Right lobe of liver (tissue), 6 donors: Measurements from ENCODE around the gene ZBTB7C. TPM values are rescaled to one million over a fixed set of nuclear protein-coding genes. Genes with fewer than 3 reads are reported as not detected.

Source experiments
- ATAC-seq, 4 donors: fragments of 200-7000 bp; cut with Tn5 transposase; one replicate each; pipeline ENCODE4 v1.9.1; 2020; ENCODE audit warnings: mild to moderate bottlenecking in 4 of 4, moderate library complexity in 4 of 4
- DNase-seq, 3 donors: peaks; one replicate each; pipeline ENCODE4 v3.0.0-alpha.2; 2020
- H3K27ac ChIP-seq, 3 donors: fragments of 200-600 bp; one replicate each; pipeline ENCODE4 v1.8.0; 2022
- H3K27me3 ChIP-seq, 2 donors: fragments of 200-600 bp; one replicate each; pipeline ENCODE4 v1.8.0; 2022
- H3K36me3 ChIP-seq, 4 donors: fragments of 200-600 bp; sonication (generic) in 1 of 4; one replicate each; pipeline versions ENCODE4 v1.5.1 to v1.8.0; 2017 to 2022; ENCODE audit warnings: control low read depth in 1 of 4
- H3K4me1 ChIP-seq, 4 donors: fragments of 200-600 bp; sonication (generic) in 1 of 4; one replicate each; pipeline versions ENCODE4 v1.5.1 to v1.8.0; 2017 to 2022; ENCODE audit warnings: control low read depth in 1 of 4
- H3K4me3 ChIP-seq, 3 donors: fragments of 200-600 bp; one replicate each; pipeline ENCODE4 v1.8.0; 2022
- H3K9me3 ChIP-seq, 4 donors: fragments of 200-600 bp; sonication (generic) in 1 of 4; one replicate each; pipeline versions ENCODE4 v1.5.1 to v1.8.0; 2017 to 2022; ENCODE audit warnings: control low read depth in 1 of 4
- POLR2A ChIP-seq: fragments of 450-650 bp; IDR thresholded peaks from one replicate; pipeline ENCODE4 v1.6.1; 2017; ENCODE audit warnings: antibody characterized with exemption, mild to moderate bottlenecking
- WGBS: methylation state at CpG from one replicate; pipeline ENCODE4 v1.1.6; 2018; ENCODE audit warnings: low coverage, low lambda C conversion rate; ENCODE audit not compliant: insufficient coverage; ENCODE audit errors: missing lambda C conversion rate; 5-methylcytosine and 5-hydroxymethylcytosine counted together
- intact Hi-C, 2 donors: fragments of 100-400 bp; cut with DNase I; formaldehyde crosslinking; loops; one replicate each; pipeline versions ENCODE4 v1.11.2 to v1.14.1; 2022
- total RNA-seq, 6 experiments: library from RNA; depleted of rRNA in 2 of 6; stranded (reverse); fragments of >200 nt in 2 of 6; fragmentation: NEBNext Ultra II Directional in 3 of 6; extraction: Animal tissue kit (Norgen Biotek cat#: 25700) in 3 of 6; gene quantifications; one replicate each; pipeline versions ENCODE4 v1.1.0 to v1.2.4, GENCODE V29; 2016 to 2023
- TF ChIP-seq, protein P1 (sequence below), 4 donors: fragments of 200-600 bp in 3 of 4; fragments of 450-650 bp in 1 of 4; IDR thresholded peaks; one replicate each; pipeline versions ENCODE4 v1.5.1 to v1.8.0; 2016 to 2022; ENCODE audit warnings: antibody characterized with exemption in 4 of 4, mild to moderate bottlenecking in 2 of 4
- donor health status: DM: no; HTN: yes; CAD: no.
- donor health status: DM: no; HTN: no; CAD: no.
- donor health status: DM: no; HTN: no; CAD: no.
- donor health status: DM: no; HTN: yes; CAD: no.
- donor health status: DM: no; HTN: yes; CAD: no.

Gene ZBTB7C
- total RNA-seq, 6 experiments from 2014 or later: 1.1 to 1.7 (median 1.3) TPM

DNA sequence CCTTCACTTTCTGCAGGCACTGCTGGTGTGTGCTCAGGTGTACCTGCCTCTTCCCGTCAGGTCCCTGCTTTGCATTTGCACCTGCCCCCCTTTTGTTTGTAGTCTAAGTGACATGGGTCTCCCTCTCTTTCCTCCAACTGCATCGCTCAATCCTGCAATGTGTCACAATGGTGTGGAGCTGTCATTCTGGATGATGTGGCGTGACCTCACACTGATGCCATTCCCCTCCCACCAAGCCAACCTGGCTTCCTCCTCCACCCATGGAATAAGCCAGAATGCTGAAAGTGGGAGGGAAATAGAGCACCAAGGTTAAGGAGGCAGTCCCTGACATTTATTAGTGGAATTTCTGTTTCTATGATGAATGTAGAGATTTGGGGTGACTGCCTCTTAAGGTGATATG is 156.7 kb downstream of the ZBTB7C start:
- Histone ChIP-seq H3K27me3 (no peaks in the 10 kb centered on the region), H3K4me3 (no peak overlapping the region), H3K36me3 (no peaks in the 10 kb centered on the region), H3K27ac (no peak overlapping the region), H3K9me3 (no peaks in the 10 kb centered on the region), H3K4me1 (no peaks in the 10 kb centered on the region)
- intact Hi-C loops: no loop called here
- TF ChIP-seq, protein P1, sequence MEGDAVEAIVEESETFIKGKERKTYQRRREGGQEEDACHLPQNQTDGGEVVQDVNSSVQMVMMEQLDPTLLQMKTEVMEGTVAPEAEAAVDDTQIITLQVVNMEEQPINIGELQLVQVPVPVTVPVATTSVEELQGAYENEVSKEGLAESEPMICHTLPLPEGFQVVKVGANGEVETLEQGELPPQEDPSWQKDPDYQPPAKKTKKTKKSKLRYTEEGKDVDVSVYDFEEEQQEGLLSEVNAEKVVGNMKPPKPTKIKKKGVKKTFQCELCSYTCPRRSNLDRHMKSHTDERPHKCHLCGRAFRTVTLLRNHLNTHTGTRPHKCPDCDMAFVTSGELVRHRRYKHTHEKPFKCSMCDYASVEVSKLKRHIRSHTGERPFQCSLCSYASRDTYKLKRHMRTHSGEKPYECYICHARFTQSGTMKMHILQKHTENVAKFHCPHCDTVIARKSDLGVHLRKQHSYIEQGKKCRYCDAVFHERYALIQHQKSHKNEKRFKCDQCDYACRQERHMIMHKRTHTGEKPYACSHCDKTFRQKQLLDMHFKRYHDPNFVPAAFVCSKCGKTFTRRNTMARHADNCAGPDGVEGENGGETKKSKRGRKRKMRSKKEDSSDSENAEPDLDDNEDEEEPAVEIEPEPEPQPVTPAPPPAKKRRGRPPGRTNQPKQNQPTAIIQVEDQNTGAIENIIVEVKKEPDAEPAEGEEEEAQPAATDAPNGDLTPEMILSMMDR (IDR thresholded peaks at IDR 0.05): no peak
- TF ChIP-seq POLR2A: no peak
- DNase-seq (no peak), ATAC-seq (no peak)
- WGBS: 85% methylated on average over 2 of the region's 3 CpGs

DNA sequence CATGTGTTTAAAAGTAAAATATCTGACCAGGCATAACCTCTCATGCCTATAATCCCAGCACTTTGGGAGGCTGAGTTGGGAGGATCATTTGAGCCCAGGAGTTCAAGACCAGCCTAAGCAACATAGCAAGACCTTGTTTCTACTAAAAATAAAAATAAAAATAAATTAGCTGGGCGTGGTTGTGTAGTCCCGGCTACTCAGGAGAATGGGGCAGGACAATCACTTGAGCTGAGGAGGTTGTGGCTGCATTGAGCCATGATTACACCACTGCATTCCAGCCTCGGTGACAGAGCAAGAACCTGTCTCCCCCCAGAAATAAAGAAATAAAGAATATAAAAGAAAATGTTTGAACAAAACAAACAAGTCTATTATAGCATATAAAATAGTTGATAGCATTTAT is 158.3 kb downstream of the ZBTB7C start:
- intact Hi-C loops: no loop called here
- 68% methylated on average over 3 of the region's 3 CpGs for WGBS

DNA sequence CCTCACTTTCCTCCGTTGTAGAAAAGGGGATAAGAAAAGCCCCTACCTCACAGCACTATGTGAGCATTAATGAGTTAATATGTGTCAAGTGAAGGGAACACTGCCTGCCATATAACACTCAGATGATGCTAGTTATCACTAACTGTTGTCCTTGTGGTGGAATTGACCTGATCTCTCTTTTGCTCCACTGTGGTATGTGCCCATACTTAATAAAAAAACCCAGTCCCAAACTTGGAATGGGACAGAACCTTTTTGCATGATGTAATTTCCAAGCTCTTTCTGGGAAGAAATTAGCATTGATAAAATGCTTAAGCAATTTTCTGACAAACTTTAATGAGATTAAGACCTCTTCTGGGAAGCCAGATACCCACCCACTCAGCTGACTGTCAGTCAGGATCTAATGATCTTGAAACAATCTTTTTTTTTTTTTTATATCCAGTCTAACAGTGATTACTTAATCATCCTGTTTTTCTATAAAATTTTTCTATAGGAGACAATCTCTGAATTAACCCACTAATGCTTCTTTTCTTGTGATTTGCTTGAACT is 158.7 kb downstream of the ZBTB7C start:
- no peak for TF ChIP-seq POLR2A
- H3K27ac ChIP-seq: no peak overlapping the region
- H3K36me3 ChIP-seq: no peaks in the 10 kb centered on the region
- ATAC-seq (no peak), DNase-seq (no peak)
- H3K4me1 ChIP-seq: no peaks in the 10 kb centered on the region
- no peaks in the 10 kb centered on the region for H3K9me3 ChIP-seq
- no peaks in the 10 kb centered on the region for H3K27me3 ChIP-seq
- no peak overlapping the region for H3K4me3 ChIP-seq
- WGBS: 90% methylated on average over 1 of the region's 1 CpG
- intact Hi-C loops: no loop called here

More for the DNA sequence above, 158.3 kb downstream of the ZBTB7C start:
- Histone ChIP-seq H3K27me3 (no peaks in the 10 kb centered on the region), H3K4me3 (no peak overlapping the region), H3K36me3 (no peaks in the 10 kb centered on the region), H3K27ac (no peak overlapping the region), H3K9me3 (no peaks in the 10 kb centered on the region), H3K4me1 (no peaks in the 10 kb centered on the region)
- TF ChIP-seq POLR2A: no peak
- TF ChIP-seq, protein P1 (IDR thresholded peaks at IDR 0.05): no peak
- ATAC-seq (no peak), DNase-seq (no peak)

DNA sequence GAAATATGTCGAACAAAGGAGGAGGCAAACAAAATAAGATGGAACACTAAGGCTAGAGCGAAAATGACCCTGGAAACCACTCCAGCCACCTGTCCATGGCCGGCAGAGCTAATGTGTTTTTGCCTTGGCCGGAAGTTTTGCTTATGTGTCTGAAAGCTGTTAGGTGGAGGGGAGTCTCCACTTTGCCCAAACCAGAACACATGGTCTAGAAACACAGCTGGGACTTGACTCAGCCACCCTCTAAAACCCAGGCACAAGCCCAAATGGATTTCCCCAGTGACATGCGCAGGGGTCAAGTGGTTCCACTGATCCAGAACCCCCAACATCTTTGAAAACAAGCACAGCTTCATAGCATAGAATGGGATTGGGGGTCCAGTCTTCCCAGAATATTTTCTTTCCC is 159.3 kb downstream of the ZBTB7C start:
- WGBS: 60% methylated on average over 3 of the region's 5 CpGs
- no peak for ATAC-seq
- TF ChIP-seq, protein P1 (IDR thresholded peaks at IDR 0.05): no peak
- no peak for TF ChIP-seq POLR2A

DNA sequence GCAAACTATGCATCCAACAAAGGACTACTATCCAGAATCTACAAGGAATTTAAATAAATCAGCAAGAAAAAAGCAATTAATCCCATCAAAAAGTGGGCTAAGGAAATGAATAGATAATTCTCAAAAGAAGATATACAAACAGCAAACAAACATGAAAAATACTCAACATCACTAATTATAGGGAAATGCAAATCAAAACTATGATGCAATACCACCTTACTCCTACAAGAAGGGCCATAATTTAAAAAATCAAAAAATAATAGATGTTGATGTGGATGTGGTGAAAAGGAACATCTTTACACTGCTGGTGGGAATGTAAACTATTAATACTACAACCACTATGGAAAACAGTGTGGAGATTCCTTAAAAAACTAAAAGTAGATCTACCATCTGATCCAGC is 164.7 kb downstream of the ZBTB7C start:
- ATAC-seq: no peak
- DNase-seq: no peak
- Histone ChIP-seq H3K9me3 (no peaks in the 10 kb centered on the region), H3K4me3 (no peak overlapping the region), H3K36me3 (no peaks in the 10 kb centered on the region), H3K27me3 (no peaks in the 10 kb centered on the region), H3K4me1 (no peaks in the 10 kb centered on the region), H3K27ac (no peak overlapping the region)
- intact Hi-C loops: no loop called here
- no peak for TF ChIP-seq POLR2A
- TF ChIP-seq, protein P1 (IDR thresholded peaks at IDR 0.05): no peak

More for the DNA sequence above, 159.3 kb downstream of the ZBTB7C start:
- Histone ChIP-seq H3K9me3 (no peaks in the 10 kb centered on the region), H3K4me1 (no peaks in the 10 kb centered on the region), H3K36me3 (no peaks in the 10 kb centered on the region), H3K4me3 (no peak overlapping the region), H3K27me3 (no peaks in the 10 kb centered on the region), H3K27ac (no peak overlapping the region)
- intact Hi-C loops: no loop called here
- no peak for DNase-seq
